Esophagus squamous epithelium (tissue), 5 donors: ENCODE data around the gene CRYGB. TPM values are rescaled to one million over a fixed set of nuclear protein-coding genes. Genes with fewer than 3 reads are reported as not detected.
"Not testable (repeated sequence)": the region's sequence is repeated elsewhere in the genome, so short reads cannot be mapped to it uniquely, and the experiment has no call there.

Experiments used
- DNase-seq: peaks from one replicate; lab custom pipeline; 2025; lab: John Stamatoyannopoulos, UW
- H3K27ac ChIP-seq, 4 donors: fragments of 200-600 bp; sonication (generic); one replicate each; pipeline ENCODE4 v1.5.1; 2016 to 2019; ENCODE audit warnings: mild to moderate bottlenecking in 1 of 4
- H3K27me3 ChIP-seq, 4 donors: fragments of 200-600 bp; sonication (generic); 1 replicate in 3 of 4; 2 replicates in 1 of 4; pipeline versions ENCODE4 v1.5.1 to v1.6.0; 2017 to 2021; ENCODE audit warnings: antibody characterized with exemption in 1 of 4
- H3K36me3 ChIP-seq, 3 donors: fragments of 200-600 bp; sonication (generic); one replicate each; pipeline ENCODE4 v1.5.1; 2016 to 2019
- H3K4me1 ChIP-seq, 3 donors: fragments of 200-600 bp; sonication (generic); one replicate each; pipeline ENCODE4 v1.5.1; 2017 to 2019
- H3K4me3 ChIP-seq, 4 donors: fragments of 200-600 bp; sonication (generic); 1 replicate in 3 of 4; 2 replicates in 1 of 4; pipeline ENCODE4 v1.5.1; 2016 to 2019; ENCODE audit warnings: mild to moderate bottlenecking in 2 of 4, moderate library complexity in 1 of 4
- H3K9me3 ChIP-seq, 3 donors: fragments of 200-600 bp; sonication (generic); one replicate each; pipeline ENCODE4 v1.5.1; 2016 to 2019
- CTCF ChIP-seq, 6 experiments: fragments of 450-650 bp in 4 of 6; fragments of 200-600 bp in 2 of 6; sonication (generic) in 2 of 6; IDR thresholded peaks; one replicate each; pipeline ENCODE4 v1.5.1; 2016 to 2019; ENCODE audit warnings: antibody characterized with exemption in 6 of 6, mild to moderate bottlenecking in 4 of 6, moderate library complexity in 4 of 6
- POLR2A ChIP-seq, 4 donors: fragments of 450-650 bp; IDR thresholded peaks; one replicate each; pipeline ENCODE4 v1.6.1; 2017; ENCODE audit warnings: antibody characterized with exemption in 4 of 4, mild to moderate bottlenecking in 4 of 4, moderate library complexity in 3 of 4
- WGBS, 2 donors: methylation state at CpG; one replicate each; pipeline ENCODE4 v1.1.5; 2018; 5-methylcytosine and 5-hydroxymethylcytosine counted together
- intact Hi-C: fragments of 100-400 bp; cut with DNase I; formaldehyde crosslinking; loops from one replicate; pipeline ENCODE4 v1.15.0; 2022
- total RNA-seq, 4 donors: library from RNA; depleted of rRNA; stranded (reverse); fragments of >200 nt; gene quantifications; one replicate each; pipeline ENCODE4 v1.1.0, GENCODE V29; 2016
- donor health status: DM: yes; HTN: yes; CAD: no.

Gene CRYGB
- total RNA-seq, 4 donors from 2014 or later: not detected

GRCh38 chr2:208128136-208128535 lies 17.8 kb downstream of the CRYGB start:
- Histone ChIP-seq H3K4me1 (peaks cover 0 to 25% (median 6%) of the 10 kb centered on the region in 3 donors), H3K36me3 (no peaks in the 10 kb centered on the region), H3K9me3 (no peaks in the 10 kb centered on the region), H3K27ac (no peak overlapping the region), H3K4me3 (no peak overlapping the region), H3K27me3 (peaks cover 0 to 40% (median 1%) of the 10 kb centered on the region in 4 donors)
- no peak for TF ChIP-seq CTCF (IDR thresholded peaks at IDR 0.05)
- TF ChIP-seq POLR2A (IDR thresholded peaks at IDR 0.05): no peak
- DNase-seq: no peak
- intact Hi-C loops: no loop called here
- 77 to 94% methylated on average over 9 to 10 of the region's 12 CpGs for WGBS, 2 donors

GRCh38 chr2:208127090-208127489 lies 18.9 kb downstream of the CRYGB start:
- WGBS, 2 donors: 83 to 84% methylated on average over 4 of the region's 4 CpGs
- Histone ChIP-seq H3K4me1 (peaks cover 0 to 25% (median 6%) of the 10 kb centered on the region in 3 donors), H3K9me3 (no peaks in the 10 kb centered on the region), H3K36me3 (no peaks in the 10 kb centered on the region), H3K4me3 (no peak overlapping the region), H3K27me3 (peaks cover 0 to 37% (median 1%) of the 10 kb centered on the region in 4 donors), H3K27ac (no peak overlapping the region)
- TF ChIP-seq CTCF (IDR thresholded peaks at IDR 0.05): no peak
- no peak for TF ChIP-seq POLR2A (IDR thresholded peaks at IDR 0.05)
- no peak for DNase-seq
- intact Hi-C loops: no loop called here

GRCh38 chr2:208125251-208125650 lies 20.7 kb downstream of the CRYGB start:
- no peak overlapping the region for H3K4me3 ChIP-seq
- peaks cover 0 to 37% (median 1%) of the 10 kb centered on the region in 4 donors for H3K27me3 ChIP-seq
- WGBS, 2 donors: 80 to 83% methylated on average over 4 of the region's 4 CpGs
- intact Hi-C loops: no loop called here
- DNase-seq: no peak
- TF ChIP-seq CTCF (IDR thresholded peaks at IDR 0.05) (no peak), POLR2A (IDR thresholded peaks at IDR 0.05) (no peak)
- no peaks in the 10 kb centered on the region for H3K9me3 ChIP-seq
- no peak overlapping the region for H3K27ac ChIP-seq
- H3K4me1 ChIP-seq: peaks cover 0 to 8% (median 6%) of the 10 kb centered on the region in 3 donors
- H3K36me3 ChIP-seq: no peaks in the 10 kb centered on the region

GRCh38 chr2:208124013-208124715 lies 21.8 kb downstream of the CRYGB start, which contains the start of gene CRYGD:
Gene CRYGD, minus strand, starts transcription at chr2:208124524. Its CDS starts 51 bp downstream, at chr2:208124473.
- H3K27ac ChIP-seq, DNase-seq, H3K9me3 ChIP-seq, intact Hi-C loops, H3K4me1 ChIP-seq, H3K36me3 ChIP-seq: not testable (repeated sequence)
- H3K4me3 ChIP-seq: peak within 1 kb of the TSS in 2 of 4 donors; percentile 15 to 47
- 30 to 33% methylated on average over 10 to 14 of the region's 46 CpGs for WGBS, 2 donors
- H3K27me3 ChIP-seq: peaks cover 0 to 37% (median 1%) of the 10 kb centered on the region in 4 donors

- Histone ChIP-seq H3K27ac (no peak overlapping the region), H3K27me3 (peaks cover 0 to 32% (median 1%) of the 10 kb centered on the region in 4 donors), H3K9me3 (no peaks in the 10 kb centered on the region), H3K4me3 (no peak overlapping the region), H3K36me3 (no peaks in the 10 kb centered on the region), H3K4me1 (peaks cover 0 to 8% (median 6%) of the 10 kb centered on the region in 3 donors)
- DNase-seq: no peak
- intact Hi-C loops: no loop called here
- WGBS, 2 donors: 86 to 90% methylated on average over 1 of the region's 1 CpG
- TF ChIP-seq CTCF (IDR thresholded peaks at IDR 0.05): no peak
- no peak for TF ChIP-seq POLR2A (IDR thresholded peaks at IDR 0.05)
These were observed 23.7 kb downstream of the CRYGB start for GRCh38 chr2:208122248-208122647.
